IPS-NIHi7 (cell line): ENCODE data around the gene FUS.
"Not testable (repeated sequence)": the region's sequence is repeated elsewhere in the genome, so short reads cannot be mapped to it uniquely, and the experiment has no call there.

Experiments used
- DNase-seq: peaks from one replicate; pipeline ENCODE4 v3.0.0; 2012; ENCODE audit warnings: mixed read lengths; ENCODE audit errors: extremely low spot score

The FUS gene

DNA sequence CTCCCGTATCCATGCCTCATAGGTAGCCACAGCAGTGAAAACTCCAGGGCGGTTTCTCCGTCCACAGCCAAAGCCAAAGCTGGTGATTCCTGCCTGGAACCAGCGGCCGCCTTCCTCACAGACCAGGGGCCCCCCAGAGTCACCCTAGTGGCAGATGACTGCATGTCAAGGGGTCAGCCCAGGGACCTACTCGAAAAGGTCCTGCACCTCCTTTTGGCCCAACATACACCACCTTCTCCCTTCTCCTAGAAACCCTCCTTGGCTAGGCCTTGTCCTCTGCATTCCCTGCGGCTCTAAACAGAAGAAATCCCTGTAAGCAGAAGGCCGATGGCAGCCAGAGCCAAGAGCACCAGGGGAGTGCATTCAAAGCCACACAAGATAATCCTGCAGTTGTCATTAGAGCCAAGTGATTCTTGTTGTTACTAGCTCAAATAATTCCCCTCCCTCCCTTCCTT is 36.2 kb upstream of the FUS start:
- no peak for DNase-seq

DNA sequence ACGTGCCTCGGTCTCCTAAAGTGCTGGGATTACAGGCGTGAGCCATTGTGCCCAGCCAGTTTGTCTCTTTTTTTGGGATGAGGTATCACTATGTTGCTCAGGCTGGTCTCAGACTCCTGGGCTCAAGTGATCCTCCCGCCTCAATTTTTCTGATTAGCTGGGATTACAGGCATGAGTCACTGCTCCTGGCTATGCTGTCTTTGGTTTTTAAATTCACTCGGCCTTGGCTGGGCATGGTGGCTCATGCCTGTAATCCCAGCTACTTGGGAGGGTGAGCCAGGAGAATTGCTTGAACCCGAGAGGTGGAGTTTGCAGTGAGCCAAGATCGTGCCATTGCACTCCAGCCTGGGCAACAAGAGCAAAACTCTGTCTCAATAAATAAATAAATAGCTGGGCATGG is 35.5 kb upstream of the FUS start:
- DNase-seq, result not testable (repeated sequence)

DNA sequence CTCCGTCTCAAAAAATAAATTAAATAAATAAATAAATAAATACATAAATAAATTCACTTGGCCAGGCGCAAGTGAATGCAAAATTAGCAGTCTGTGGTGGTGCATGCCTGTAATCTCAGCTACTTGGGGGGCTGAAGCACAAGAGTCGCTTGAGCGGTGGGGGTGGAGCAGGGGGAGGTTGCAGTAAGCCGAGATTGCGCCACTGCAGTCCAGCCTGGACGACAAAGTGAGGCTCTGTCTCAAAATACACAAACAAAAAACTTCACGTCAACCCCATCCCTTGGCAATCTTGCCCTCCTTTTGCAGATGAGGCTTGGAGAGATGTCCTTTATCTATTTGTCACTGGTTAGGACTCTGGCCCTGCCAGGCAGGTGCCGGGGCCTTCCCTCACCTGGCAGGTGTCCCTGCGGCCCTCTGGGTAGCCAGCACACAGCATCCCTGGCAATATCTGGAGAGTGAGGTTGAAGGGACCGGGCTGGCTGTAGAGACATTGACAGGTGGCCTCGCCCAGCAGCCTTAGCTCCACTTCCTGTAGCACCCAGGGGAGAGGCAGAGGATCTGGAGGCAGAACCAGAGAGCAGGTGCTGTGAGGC is 34.4 kb upstream of the FUS start:
- no peak for DNase-seq

DNA sequence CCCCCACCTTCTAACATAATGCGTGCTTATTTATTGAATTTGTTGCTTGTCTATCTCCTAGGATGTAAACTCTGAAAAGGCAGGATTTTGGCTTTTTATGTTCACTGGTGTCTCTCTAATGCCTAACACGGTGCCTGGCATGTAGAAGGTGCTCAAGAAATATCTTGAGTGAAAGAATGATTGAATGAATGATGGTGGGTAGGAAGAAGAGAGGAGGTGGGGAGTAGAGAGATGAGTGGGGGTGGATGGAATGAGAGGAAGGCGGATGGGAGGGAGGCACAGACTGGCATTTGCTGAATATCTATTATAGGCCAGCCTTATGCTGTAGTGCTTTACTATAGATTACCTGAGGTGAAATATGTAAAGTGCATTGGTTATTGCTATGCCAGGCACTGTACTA is 32.4 kb upstream of the FUS start:
- DNase-seq, result no peak

DNA sequence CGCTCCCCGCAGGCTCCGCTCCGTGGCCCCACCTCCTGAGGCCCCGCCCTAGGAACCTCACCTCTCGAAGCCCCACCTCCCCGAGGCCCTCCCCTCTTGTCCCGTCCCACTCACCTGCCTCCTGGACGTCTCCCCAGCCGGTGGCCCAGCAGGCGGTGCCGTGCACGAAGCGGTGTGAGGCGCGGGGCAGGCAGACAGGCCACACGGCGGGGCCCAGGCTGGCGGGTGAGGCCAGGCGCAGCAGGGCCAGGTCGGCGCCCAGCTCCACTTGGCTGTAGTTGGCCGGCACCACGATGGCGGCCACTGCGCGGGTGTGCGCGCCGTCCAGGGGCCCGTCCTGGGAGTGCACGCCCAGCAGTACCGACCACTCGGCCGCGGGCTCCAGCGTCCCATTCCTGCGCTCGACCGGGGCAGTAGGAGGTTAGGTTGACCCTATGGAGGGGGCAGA is 31.6 kb upstream of the FUS start:
- peak; percentile 71 for DNase-seq

DNA sequence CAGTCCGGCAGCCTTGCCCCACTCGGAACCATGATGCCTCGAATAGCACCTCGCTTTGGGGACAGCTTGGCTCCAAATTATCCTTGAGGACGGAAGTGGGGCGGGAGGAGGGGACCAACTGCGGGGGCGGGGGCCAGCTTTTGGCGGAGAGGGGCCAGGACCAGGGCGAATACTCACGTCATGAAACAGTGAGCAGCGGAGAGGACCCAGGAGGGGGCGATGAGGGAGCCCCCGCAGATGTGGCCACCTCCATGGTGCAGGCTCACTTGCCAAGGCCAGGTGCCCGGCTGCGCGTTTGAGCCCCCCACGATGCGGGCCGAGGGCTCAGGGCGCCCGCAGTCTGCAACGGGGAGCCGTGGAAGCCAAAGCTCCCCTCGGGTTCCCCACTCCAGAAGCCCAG is 31.0 kb upstream of the FUS start:
- DNase-seq, result no peak

DNA sequence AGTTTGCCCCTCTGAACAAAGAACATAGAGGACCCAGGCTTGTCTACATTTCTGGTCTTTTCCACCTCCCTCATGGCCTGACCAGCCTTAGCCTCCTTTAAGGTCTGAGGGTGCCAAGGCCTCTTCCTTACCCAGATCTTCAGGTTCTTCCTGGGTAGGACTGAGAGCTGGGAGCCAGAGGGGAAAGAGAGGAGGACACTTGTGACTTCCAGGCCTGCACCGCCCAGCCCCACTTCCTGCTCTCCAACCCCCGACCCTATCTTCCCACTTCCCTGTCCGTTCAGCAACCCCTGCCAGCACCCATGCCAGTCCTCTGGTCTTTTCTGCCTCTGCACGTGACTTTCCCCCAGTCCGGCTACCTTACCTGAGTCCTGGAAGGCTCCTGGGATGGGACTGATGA is 30.6 kb upstream of the FUS start:
- DNase-seq, result no peak

DNA sequence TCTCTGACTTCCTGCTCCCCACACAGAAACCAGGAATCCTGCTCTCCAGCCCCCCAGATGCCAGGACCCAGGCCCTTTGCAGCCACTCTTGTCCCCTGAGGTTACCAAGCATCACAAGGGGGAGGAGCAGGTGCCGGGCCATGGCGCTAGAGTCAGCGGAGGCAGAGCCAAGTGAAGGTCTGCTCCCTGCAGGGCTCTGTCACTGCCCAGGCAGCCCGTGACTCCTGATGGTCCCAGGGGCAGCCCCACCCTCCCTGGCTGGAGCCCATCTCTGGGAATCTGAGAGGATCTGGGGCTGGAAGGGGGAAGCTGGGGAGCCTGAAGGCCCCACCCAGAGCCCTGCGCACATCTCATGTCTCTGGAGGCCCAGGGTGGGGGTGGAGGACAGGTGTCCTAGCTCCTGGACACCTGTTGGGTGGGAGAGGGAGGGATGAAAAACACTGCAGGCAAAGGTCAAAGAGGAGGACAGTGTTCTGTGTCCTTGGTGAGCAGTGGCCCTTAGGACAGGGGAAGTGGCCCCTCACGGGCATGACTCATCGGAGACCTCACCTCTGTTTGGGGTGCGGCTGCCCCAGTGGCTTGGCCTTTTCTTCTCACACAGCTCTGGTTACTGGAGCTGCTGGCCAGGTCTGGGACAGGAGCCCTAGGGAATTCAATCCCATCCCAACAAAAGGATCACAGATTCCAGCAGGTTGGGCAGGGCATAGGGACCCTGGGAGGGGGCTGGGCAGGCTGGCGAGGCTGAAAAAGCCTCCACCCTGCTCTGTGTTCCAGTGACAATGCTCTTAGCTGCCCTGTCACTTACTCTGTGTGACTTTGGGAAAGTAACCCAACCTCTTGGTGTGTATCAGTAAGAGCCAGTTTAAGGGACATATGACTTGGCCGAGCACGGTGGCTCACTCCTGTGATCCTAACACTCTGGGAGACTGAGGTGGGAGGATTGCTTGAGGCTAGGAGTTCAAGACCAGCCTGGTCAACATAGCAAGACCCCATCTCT is 29.7 kb upstream of the FUS start, which contains the start of gene PRSS36:
Gene PRSS36 (minus strand): TSS at position 173 of the 997 bp plus-strand sequence. CDS start 31 bp downstream, at position 142.
- no peak for DNase-seq

DNA sequence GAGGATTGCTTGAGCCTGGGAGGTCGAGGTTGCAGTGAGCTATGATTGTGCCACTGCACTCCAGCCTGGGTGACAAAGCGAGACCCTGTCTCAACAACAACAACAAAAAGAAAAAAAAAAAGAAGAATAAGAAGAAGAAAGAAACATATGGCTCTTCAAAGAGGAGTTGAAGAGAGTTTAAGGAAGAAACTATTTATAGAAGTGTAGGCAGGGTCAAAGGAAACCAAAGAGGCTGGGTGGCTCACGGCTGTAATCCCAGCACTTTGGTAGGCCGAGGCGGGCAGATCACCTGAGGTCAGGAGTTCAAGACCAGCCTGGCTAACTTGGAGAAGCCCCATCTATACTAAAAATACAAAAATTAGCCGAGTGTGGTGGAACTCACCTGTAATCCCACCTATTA is 29.0 kb upstream of the FUS start:
- DNase-seq, result not testable (repeated sequence)

DNA sequence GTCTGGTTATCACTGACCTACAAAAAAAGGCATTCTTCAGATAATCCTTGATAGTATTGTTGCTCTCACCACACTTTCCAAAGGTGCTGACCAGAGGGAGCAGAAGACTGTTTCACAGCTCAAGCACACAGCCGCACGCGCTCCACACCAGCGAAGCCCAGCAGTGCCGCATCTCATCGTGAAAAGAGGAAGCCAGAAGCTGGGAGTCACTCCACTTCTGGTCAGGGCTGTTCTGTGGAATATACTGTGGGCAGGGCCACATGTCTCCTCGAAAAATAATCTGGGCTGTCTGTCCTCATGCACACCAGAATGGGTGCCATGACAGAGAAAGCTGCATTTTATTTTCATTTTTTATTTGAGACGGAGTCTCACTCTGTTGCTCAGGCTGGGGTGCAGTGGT is 22.8 kb upstream of the FUS start:
- DNase-seq, result no peak

DNA sequence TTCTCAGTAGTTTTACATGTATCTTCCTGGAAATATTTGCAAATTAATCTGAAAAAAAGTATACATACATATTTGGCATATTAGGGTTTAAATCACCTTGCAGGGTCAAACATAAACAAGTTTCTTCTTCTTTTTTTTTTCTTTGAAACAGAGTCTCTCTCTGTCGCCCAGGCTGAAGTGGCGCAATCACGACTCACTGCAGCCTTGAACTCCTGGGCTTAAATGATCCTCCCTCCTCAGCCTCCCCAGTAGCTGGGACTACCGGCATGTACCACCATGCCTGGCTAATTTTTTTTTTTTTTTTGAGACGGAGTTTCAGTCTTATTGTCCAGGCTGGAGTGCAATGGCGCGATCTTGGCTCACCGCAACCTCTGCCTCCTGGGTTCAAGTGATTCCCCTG is 12.6 kb upstream of the FUS start:
- no peak for DNase-seq

DNA sequence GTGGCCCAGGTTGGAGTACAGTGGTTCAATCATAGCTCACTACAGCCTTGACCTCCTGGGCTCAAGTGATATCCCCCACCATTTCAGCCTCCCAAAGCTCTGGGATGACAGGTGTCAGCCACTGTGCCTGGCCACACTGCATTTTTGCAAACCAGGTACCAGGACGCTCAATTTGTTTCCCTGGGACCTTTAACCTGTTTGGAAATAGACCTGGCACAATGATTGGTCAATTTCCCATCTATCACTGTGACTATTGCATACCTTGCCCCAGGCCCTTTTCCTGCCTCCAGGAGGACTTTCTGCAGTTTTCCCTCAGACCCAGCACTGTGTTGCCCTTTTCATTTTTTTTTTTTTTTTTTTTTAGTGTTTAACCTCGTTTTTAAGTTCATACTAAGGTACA is 11.1 kb upstream of the FUS start:
- no peak for DNase-seq

DNA sequence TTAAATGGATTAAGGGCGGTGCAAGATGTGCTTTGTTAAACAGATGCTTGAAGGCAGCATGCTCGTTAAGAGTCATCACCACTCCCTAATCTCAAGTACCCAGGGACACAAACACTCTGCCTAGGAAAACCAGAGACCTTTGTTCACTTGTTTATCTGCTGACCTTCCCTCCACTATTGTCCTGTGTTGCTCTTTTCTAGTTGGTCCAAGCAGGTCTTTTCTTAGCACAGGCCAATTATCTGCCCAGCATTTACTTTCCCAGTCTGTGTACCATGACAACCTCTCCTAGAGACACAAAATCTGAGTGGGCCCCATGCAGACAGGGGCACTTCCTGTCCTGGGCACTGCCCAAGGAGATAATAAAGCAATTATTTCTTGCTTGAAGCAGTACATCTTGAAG is 9.9 kb upstream of the FUS start:
- DNase-seq, result not testable (repeated sequence)

DNA sequence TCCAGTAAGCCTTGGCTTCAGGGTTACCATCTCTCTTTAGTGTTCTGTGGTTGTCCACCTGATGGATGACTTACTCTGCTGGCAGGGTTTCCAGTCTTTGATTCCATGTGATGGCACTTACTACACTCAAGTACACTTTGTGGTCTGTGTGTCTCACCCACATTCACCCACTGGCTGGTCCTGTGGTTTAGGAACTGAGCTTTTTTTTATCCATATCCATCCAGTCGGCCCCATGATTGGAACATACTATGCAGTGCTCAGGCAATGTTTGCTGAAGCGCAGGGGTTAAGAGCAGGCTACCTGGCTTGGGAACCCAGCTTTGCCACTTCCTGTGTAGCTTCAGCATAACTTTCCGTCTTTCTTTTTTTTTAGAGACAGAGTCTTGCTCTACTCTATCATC is 2.8 kb upstream of the FUS start:
- no peak for DNase-seq

DNA sequence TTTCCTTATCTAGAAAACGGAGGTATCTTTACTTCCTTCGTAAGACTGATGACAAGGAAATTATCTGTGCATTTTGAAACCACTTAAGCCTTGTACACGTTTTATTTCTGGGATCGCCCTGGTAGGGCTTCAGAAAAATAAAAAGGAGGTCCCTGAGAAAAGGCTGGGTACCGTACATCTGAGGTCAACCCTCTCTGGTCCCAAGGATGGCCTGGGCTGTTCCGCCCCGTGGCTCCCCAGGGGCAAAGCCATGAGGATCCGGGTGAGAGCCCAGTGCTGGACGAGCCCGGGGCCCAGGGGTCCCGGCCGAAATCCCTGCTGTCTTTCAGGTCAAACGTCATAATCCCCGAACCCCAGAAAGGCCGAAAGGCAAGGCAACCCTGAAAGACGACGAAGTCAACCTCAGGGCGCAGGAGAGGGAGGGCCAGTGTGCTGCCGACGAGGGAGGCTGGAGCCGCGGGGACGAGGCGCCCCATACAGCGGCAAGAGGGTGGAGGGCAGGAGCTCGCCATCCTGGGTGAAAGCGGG is 656 bp upstream of the FUS start:
- DNase-seq, result no peak

DNA sequence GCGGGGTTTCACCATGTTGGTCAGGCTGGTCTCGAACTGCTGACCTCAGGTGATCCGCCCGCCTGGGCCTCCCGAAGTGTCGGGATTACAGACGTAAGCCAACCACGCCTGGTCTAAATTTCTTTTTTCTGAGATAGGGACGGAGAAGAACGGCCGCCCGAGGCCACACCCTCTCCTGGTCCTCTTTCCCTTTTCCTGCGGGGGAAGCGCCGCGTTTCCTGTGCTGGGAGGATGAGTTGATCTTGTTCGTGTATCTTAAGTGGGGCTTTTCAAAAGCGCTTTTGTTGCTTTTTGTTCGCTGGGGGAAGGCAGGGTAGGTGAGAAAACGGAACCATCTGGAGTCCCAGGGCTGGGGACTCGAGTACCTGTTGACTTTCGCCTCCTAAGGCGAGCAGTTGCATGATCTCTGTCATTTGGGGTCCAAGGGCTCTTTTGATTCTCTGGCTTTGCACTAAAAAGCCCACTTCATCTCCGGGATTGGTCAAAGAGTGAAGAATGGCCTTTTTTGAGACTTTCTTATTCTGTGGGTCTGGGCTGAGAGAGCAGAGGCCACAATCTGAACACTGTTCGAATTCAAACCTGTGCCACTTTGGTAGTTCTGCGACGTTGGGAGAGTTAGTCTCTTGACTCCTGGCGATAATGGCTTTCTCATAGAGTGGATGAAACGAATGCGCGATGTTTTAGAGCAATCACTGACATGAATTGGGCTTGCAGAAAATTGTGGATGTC is 1.3 kb downstream of the FUS start:
- no peak for DNase-seq

DNA sequence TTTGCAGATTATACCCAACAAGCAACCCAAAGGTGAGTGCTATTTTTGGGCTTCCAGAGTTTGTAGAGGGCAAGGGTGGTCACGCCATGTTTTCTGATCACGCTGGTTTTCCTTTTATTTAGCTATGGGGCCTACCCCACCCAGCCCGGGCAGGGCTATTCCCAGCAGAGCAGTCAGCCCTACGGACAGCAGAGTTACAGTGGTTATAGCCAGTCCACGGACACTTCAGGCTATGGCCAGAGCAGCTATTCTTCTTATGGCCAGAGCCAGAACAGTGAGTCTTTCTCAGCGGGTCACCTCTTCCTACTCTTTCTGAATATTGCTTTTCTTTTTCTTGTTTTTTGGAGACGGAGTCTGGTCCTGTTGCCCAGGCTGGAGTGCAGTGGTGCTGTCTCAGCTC is 2.5 kb downstream of the FUS start:
- DNase-seq, result no peak

DNA sequence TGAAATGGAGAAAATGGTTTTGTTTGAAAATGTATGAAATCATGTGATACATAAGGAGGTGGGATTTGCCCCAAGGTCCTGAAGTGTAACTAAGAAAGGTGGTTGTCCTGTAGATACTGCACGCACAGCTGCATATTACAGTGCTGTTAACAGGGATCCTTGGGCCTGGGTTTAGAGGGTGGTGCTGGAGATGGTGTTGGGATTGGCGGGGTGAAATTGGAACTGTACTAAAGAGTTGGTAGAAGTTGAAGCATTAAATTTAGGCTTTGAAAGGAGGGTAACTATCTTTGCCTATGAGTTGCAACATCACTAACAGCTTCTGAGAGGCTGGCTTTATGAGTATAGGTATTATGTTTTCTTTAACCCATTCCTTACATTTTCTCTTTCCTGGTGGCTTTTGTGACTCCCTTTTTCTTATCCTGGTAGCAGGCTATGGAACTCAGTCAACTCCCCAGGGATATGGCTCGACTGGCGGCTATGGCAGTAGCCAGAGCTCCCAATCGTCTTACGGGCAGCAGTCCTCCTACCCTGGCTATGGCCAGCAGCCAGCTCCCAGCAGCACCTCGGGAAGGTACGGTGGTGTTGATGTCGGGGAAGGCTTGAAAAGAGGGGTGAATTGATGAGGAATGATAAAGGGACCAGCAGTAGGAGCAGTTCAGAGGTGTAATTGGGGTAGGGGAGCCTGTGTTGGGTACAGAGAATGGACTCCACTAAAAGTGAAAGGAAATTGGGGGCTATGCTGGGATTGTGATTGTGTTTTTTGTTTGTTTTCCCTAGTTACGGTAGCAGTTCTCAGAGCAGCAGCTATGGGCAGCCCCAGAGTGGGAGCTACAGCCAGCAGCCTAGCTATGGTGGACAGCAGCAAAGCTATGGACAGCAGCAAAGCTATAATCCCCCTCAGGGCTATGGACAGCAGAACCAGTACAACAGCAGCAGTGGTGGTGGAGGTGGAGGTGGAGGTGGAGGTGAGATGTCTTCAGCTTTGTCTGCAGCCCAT is 3.8 kb downstream of the FUS start:
- DNase-seq, result no peak

DNA sequence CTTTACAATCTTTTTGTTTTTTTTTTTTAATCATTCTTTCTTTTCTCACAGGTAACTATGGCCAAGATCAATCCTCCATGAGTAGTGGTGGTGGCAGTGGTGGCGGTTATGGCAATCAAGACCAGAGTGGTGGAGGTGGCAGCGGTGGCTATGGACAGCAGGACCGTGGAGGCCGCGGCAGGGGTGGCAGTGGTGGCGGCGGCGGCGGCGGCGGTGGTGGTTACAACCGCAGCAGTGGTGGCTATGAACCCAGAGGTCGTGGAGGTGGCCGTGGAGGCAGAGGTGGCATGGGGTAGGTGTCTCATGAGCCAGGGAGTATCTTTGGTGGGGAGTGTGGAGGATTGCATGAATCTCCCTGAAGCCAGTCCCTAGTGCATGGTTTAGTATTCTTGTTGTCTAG is 4.9 kb downstream of the FUS start:
- no peak for DNase-seq

DNA sequence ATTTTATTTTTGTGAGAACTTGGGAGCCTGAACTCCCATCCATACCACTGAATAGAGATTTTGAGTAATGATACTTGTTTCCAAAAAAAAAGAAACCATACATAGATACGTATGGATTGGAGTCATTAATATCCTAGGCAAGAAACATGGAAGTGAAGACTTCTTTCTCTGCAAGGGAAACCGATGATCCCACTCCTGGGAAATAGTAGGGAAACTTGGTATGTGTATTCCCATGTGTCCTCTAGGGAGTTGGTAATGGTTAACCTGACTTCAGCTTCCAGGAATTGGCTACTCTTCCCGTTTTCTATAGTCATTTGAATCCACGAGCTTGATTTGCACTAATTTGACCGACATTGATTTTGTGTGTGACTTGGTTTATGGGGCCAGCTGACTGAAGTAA is 5.4 kb downstream of the FUS start:
- no peak for DNase-seq

DNA sequence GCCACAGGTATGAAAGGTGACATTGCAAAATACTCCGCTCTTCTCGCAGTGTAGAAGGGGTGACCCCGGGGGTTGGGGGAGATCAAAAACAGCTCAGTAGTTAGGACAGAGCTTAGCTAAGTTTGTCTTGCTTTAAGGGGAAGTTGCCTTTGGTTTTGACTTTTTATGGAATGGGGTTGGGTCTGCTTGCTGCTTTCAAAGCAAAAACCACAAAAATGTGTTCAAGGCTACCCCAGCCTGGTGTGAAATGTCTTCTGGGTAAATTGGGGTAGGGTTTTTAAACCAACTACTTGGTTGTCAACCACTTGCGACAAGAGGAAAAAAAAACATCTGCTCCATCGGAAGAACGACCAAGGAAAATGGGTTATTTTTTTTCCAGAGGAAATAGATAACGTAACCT is 6.2 kb downstream of the FUS start:
- no peak for DNase-seq
